Lung (tissue), 12 donors: ENCODE results near the gene NKAIN2. TPM values are rescaled to one million over a fixed set of nuclear protein-coding genes. Genes with fewer than 3 reads are reported as not detected.

ENCODE experiments used
- ATAC-seq: fragments of 200-7000 bp; cut with Tn5 transposase; one replicate; pipeline ENCODE4 v1.9.1; 2020; ENCODE audit warnings: moderate number of reproducible peaks; ENCODE audit not compliant: insufficient read depth, low FRiP score
- DNase-seq, 3 donors: peaks; one replicate each; pipeline ENCODE4 v3.0.0-alpha.2; 2013 to 2017
- H3K27ac ChIP-seq, 2 donors: one replicate each; pipeline ENCODE4 v1.5.1; 2013; ENCODE audit warnings: mild to moderate bottlenecking in 2 of 2, moderate library complexity in 2 of 2, control low read depth in 1 of 2, inconsistent platforms in 1 of 2, low read depth in 1 of 2, low read length in 1 of 2
- H3K27me3 ChIP-seq, 3 donors: one replicate each; pipeline ENCODE4 v1.5.1; 2013; ENCODE audit warnings: low read length in 2 of 3; ENCODE audit not compliant: control insufficient read depth in 3 of 3, insufficient read depth in 3 of 3
- H3K36me3 ChIP-seq, 4 donors: one replicate each; pipeline ENCODE4 v1.5.1; 2013; ENCODE audit warnings: low read length in 4 of 4, mild to moderate bottlenecking in 1 of 4, moderate library complexity in 1 of 4; ENCODE audit not compliant: control insufficient read depth in 4 of 4, insufficient read depth in 4 of 4
- H3K4me1 ChIP-seq, 5 donors: one replicate each; pipeline ENCODE4 v1.5.1; 2013; ENCODE audit warnings: low read length in 5 of 5, mild to moderate bottlenecking in 2 of 5, moderate library complexity in 1 of 5; ENCODE audit not compliant: control insufficient read depth in 5 of 5, insufficient read depth in 5 of 5
- H3K4me3 ChIP-seq: one replicate; pipeline ENCODE4 v1.5.1; 2013; ENCODE audit warnings: mild to moderate bottlenecking, control low read depth, moderate library complexity
- H3K9ac ChIP-seq, 2 donors: one replicate each; pipeline ENCODE4 v1.5.1; 2013; ENCODE audit warnings: low read length in 2 of 2, control low read depth in 1 of 2; ENCODE audit not compliant: insufficient read depth in 1 of 2
- H3K9me3 ChIP-seq, 4 donors: one replicate each; pipeline ENCODE4 v1.5.1; 2013; ENCODE audit warnings: low read length in 3 of 4, mild to moderate bottlenecking in 1 of 4, moderate library complexity in 1 of 4; ENCODE audit not compliant: control insufficient read depth in 4 of 4, insufficient read depth in 3 of 4
- WGBS, 2 donors: extraction: QIAGEN DNeasy Blood & Tissue Kit; methylation state at CpG; one replicate each; pipeline ENCODE4 v1.1.7; 2013; 5-methylcytosine and 5-hydroxymethylcytosine counted together
- polyA plus RNA-seq, 2 donors: library from polyadenylated mRNA; stranded (reverse); fragments of 200-250 nt; gene quantifications; one replicate each; pipeline ENCODE4 v1.2.1, GENCODE V29; 2013
- total RNA-seq, 2 donors: library from RNA; depleted of rRNA in 1 of 2; stranded (reverse); fragments of >200 nt in 1 of 2; gene quantifications; one replicate each; pipeline ENCODE4 v1.2.1, GENCODE V29; 2014 to 2021
- TF ChIP-seq, protein P1 (sequence below): IDR thresholded peaks from 2 replicates; pipeline ENCODE4 v1.5.1; 2012; ENCODE audit warnings: mild to moderate bottlenecking; ENCODE audit errors: control extremely low read depth, extremely low read depth
- donor health status: control.
- donor health status: control.
- donor health status: Bipolar disorder and iron deficiency.
- donor health status: healthy.
- donor health status: DM: yes; HTN: yes; CAD: no.

The NKAIN2 gene
- total and polyA plus RNA-seq, 4 donors: 0.01 to 4.4 TPM; not detected in 2

DNA sequence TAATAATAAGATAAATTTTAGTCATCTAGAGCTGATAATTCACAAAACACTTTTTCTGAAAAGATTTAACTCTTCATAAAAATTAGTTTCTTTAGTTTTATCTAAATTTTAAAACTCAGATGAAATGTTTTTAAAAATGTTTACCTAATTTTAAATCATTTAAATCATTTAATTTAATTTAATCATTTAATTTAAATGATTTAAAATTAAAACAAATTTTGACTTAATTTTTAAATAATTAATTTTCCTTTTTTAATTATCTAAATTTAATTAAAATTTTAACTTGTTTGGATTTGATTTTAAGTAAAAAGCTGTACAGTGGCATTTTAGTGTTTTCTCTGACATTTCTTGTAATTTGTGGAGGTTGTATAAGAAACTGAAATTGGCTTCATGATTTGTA is 1026.8 kb downstream of the NKAIN2 start:
- TF ChIP-seq, protein P1, sequence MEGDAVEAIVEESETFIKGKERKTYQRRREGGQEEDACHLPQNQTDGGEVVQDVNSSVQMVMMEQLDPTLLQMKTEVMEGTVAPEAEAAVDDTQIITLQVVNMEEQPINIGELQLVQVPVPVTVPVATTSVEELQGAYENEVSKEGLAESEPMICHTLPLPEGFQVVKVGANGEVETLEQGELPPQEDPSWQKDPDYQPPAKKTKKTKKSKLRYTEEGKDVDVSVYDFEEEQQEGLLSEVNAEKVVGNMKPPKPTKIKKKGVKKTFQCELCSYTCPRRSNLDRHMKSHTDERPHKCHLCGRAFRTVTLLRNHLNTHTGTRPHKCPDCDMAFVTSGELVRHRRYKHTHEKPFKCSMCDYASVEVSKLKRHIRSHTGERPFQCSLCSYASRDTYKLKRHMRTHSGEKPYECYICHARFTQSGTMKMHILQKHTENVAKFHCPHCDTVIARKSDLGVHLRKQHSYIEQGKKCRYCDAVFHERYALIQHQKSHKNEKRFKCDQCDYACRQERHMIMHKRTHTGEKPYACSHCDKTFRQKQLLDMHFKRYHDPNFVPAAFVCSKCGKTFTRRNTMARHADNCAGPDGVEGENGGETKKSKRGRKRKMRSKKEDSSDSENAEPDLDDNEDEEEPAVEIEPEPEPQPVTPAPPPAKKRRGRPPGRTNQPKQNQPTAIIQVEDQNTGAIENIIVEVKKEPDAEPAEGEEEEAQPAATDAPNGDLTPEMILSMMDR: no peak
- Histone ChIP-seq H3K36me3 (no peaks in the 10 kb centered on the region), H3K27ac (no peak overlapping the region), H3K27me3 (no peaks in the 10 kb centered on the region), H3K9ac (no peak overlapping the region), H3K4me3 (no peak overlapping the region), H3K4me1 (peaks cover 0 to 3% (median 0%) of the 10 kb centered on the region in 5 donors), H3K9me3 (no peaks in the 10 kb centered on the region)
- DNase-seq (no peak), ATAC-seq (no peak)

DNA sequence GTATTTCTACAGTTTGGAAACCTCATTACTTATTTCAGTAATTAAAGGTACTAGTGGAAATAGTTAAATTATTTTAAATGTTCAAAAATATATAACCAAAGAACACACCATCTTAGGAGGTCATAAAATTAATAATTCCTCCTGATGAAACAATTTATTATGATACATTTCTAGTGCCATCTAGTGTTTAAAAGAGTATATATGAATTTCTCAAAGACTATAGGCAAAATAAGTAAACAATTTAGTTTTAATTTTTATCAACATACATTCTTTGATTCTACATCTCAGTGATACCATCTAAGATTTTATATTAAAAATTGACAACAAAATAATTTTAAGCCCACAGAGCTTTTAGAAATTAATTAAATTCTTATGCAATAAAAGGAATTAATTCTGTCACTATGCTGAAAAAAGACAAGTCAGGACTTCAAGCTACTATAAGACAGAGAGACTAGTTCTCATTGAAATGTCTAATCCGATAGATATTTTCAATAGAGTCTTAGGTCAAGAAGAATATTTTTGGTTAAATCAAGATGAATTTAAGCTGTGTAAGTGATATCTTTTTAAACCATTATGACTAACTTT is 1050.8 kb downstream of the NKAIN2 start:
- no peak for ATAC-seq
- TF ChIP-seq, protein P1: no peak

DNA sequence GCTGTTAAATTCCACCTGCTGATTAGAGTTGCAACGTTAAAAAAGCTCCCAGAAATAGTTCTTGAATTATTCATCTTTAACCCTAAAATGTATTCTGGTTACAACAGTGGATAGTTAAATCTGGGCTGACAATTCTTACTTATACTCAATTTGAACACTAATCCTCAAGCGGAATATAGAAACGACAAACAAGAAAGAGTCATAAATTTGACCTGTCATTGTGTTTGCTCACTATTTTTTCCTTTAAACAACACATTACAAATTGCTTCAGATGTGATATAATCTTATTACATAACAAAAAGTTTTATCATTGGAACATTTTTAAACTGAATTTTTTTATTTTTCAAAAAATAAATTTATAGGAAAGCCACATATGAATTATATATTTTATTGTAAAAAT is 1054.1 kb downstream of the NKAIN2 start:
- no peak overlapping the region for H3K27ac ChIP-seq
- H3K4me1 ChIP-seq: no peaks in the 10 kb centered on the region
- TF ChIP-seq, protein P1: no peak
- no peak overlapping the region for H3K4me3 ChIP-seq
- DNase-seq (no peak), ATAC-seq (no peak)
- H3K36me3 ChIP-seq: no peaks in the 10 kb centered on the region
- no peak overlapping the region for H3K9ac ChIP-seq
- H3K9me3 ChIP-seq: no peaks in the 10 kb centered on the region
- 62 to 77% methylated on average over 3 of the region's 3 CpGs for WGBS, 2 donors
- H3K27me3 ChIP-seq: no peaks in the 10 kb centered on the region

More for the DNA sequence above, 1050.8 kb downstream of the NKAIN2 start:
- H3K27ac ChIP-seq: no peak overlapping the region
- no peaks in the 10 kb centered on the region for H3K9me3 ChIP-seq
- H3K4me1 ChIP-seq: no peaks in the 10 kb centered on the region
- H3K36me3 ChIP-seq: no peaks in the 10 kb centered on the region
- no peak overlapping the region for H3K9ac ChIP-seq
- 88 to 93% methylated on average over 1 of the region's 1 CpG for WGBS, 2 donors
- H3K4me3 ChIP-seq: no peak overlapping the region
- DNase-seq: peak in 2 of 3 donors; percentile 31 to 36
- no peaks in the 10 kb centered on the region for H3K27me3 ChIP-seq

DNA sequence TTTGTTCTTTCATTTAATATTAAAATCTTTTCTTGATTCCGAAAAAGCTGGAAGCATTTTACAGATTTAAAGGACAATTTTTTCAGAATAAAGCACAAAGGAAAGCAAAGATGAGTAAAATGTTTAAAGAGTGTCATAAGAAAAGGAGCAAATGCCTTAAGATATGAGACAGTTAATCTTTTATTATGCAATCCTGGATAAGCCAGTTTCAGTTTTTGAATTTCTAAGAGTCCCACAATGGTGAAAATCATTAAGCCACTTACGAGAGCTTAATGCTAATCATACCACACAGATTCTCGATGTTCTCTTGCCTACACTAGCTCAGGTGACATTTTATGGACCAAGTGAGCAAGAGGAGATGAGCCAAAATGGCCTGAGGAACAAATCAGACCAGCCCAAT is 1054.9 kb downstream of the NKAIN2 start:
- no peak overlapping the region for H3K4me3 ChIP-seq
- no peaks in the 10 kb centered on the region for H3K9me3 ChIP-seq
- 70 to 86% methylated on average over 3 of the region's 3 CpGs for WGBS, 2 donors
- H3K27ac ChIP-seq: no peak overlapping the region
- ATAC-seq: no peak
- TF ChIP-seq, protein P1: no peak
- H3K4me1 ChIP-seq: no peaks in the 10 kb centered on the region
- DNase-seq: peak in 1 of 3 donors; percentile 41
- H3K9ac ChIP-seq: no peak overlapping the region
- no peaks in the 10 kb centered on the region for H3K27me3 ChIP-seq
- H3K36me3 ChIP-seq: no peaks in the 10 kb centered on the region
